HG03565 (cell line): ENCODE results near the gene UBQLN4.
"Not testable (repeated sequence)": the region's sequence is repeated elsewhere in the genome, so short reads cannot be mapped to it uniquely, and the experiment has no call there.

Experiments used
- ATAC-seq: cut with Tn5 transposase; IDR thresholded peaks from one replicate; pipeline ENCODE4 v1.9.1; 2021; ENCODE audit warnings: mild to moderate bottlenecking, moderate library complexity; ENCODE audit not compliant: unreplicated experiment

Gene UBQLN4

GRCh38 chr1:156081180-156081916 lies 27.8 kb upstream of the UBQLN4 start:
- ATAC-seq: no peak

GRCh38 chr1:156080863-156081179 lies 27.2 kb upstream of the UBQLN4 start:
- no peak for ATAC-seq

GRCh38 chr1:156080241-156080862 lies 26.8 kb upstream of the UBQLN4 start:
- ATAC-seq: no peak

- no peak for ATAC-seq
These were observed 26.2 kb upstream of the UBQLN4 start for GRCh38 chr1:156079762-156080161.

- no peak for ATAC-seq
These were observed 25.1 kb upstream of the UBQLN4 start for GRCh38 chr1:156078728-156079127.

GRCh38 chr1:156077430-156077760 lies 23.8 kb upstream of the UBQLN4 start:
- ATAC-seq: no peak

- no peak for ATAC-seq
These were observed 23.2 kb upstream of the UBQLN4 start for GRCh38 chr1:156076609-156077429.

GRCh38 chr1:156075775-156076204 lies 22.2 kb upstream of the UBQLN4 start:
- no peak for ATAC-seq

- ATAC-seq: no peak
These were observed 21.6 kb upstream of the UBQLN4 start for GRCh38 chr1:156075162-156075561.

- ATAC-seq: no peak
These were observed 21.1 kb upstream of the UBQLN4 start for GRCh38 chr1:156074661-156075060.

- no peak for ATAC-seq
These were observed 20.1 kb upstream of the UBQLN4 start for GRCh38 chr1:156073740-156074139.

- ATAC-seq: no peak
These were observed 19.6 kb upstream of the UBQLN4 start for GRCh38 chr1:156073110-156073687.

GRCh38 chr1:156072251-156072650 lies 18.7 kb upstream of the UBQLN4 start:
- no peak for ATAC-seq

- not testable (repeated sequence) for ATAC-seq
These were observed 17.8 kb upstream of the UBQLN4 start for GRCh38 chr1:156071332-156071816.

- ATAC-seq: no peak
These were observed 16.9 kb upstream of the UBQLN4 start for GRCh38 chr1:156070548-156070947.

- ATAC-seq: no peak
These were observed 16.2 kb upstream of the UBQLN4 start for GRCh38 chr1:156069490-156070455.

GRCh38 chr1:156067262-156067661 lies 13.7 kb upstream of the UBQLN4 start:
- ATAC-seq: no peak

- ATAC-seq: no peak
These were observed 12.3 kb upstream of the UBQLN4 start for GRCh38 chr1:156065871-156066270.

GRCh38 chr1:156065212-156065611 lies 11.6 kb upstream of the UBQLN4 start:
- no peak for ATAC-seq

GRCh38 chr1:156064615-156065014 lies 11.0 kb upstream of the UBQLN4 start:
- no peak for ATAC-seq

- ATAC-seq: no peak
These were observed 10.3 kb upstream of the UBQLN4 start for GRCh38 chr1:156063997-156064285.
